ENCODE data around the gene POU2F1. TPM values are rescaled to one million over a fixed set of nuclear protein-coding genes. Genes with fewer than 3 reads are reported as not detected.

Gene POU2F1
- polyA plus RNA-seq, 1 donor from 2014 or later: 10.9 TPM

DNA sequence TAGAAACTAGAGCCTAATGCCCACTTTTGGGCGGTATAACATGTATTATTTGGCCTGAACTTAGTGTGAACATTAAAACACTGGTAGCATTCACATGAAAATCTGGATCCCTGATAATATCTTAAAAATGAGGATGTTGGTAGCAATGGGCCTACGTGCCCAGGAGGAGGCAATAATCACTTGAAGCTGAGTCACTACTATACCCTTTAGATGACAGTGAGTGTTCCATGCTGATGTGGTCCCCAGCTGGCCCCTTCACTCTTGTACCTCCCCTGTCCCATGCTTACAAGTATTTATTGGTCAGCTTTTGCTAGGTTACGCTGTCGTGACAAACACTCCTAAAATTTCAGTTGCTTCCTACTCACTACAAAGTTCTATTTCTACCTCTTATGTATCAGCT lies 23.0 kb upstream of the POU2F1 start:
- TF ChIP-seq RAD21 (conservative IDR thresholded peaks at IDR 0.05) (no peak), TAF1 (IDR thresholded peaks at IDR 0.05; ENCODE audit: low read depth) (no peak), EP300 (conservative IDR thresholded peaks at IDR 0.05; ENCODE audit: poor library complexity, severe bottlenecking) (no peak)
- H3K4me3 ChIP-seq (ENCODE audit: low read length): no peak overlapping the region
- peak overlapping the region; percentile 40 for H3K9ac ChIP-seq (ENCODE audit: low read length)

DNA sequence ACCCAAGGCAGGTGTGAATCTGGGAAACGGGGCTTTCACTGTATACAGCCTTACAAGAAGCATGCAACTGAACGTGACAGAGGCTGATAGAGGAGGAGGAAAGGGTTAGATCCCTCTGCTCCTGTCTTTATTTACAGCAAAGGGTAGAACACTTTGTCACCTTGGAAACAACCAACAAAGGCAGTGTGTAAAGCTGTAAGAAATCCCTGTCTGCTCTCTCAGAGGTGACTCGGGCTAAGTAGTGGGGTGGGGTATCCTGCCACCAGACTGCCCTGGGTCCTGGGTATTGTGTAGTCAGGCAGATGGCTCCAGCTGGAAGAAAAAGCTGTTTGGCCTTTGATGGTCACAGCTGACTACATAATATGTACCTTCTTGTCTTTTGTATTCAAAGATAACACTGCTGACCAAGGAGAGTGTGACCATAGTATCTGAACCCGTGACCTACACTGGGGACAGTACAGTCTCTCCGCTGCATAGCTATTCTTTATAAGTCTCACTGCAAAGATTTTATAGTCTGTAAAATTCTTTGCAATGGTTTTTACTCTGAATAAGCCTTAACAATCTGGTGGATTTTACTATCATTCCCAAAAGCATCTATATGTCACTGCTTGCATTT lies 22.1 kb upstream of the POU2F1 start:
- Histone ChIP-seq H3K9me2 (ENCODE audit: insufficient read depth, low read length) (no peaks in the 10 kb centered on the region), H3K4me3 (ENCODE audit: low read length) (peak overlapping the region; percentile 34), H3K9me3 (ENCODE audit: low read length) (no peaks in the 10 kb centered on the region), H3K27ac (ENCODE audit: low read length) (peak overlapping the region; percentile 72), H3K4me2 (ENCODE audit: low read length) (peak overlapping the region; percentile 69), H3K36me3 (ENCODE audit: insufficient read depth, low read length) (no peaks in the 10 kb centered on the region), H3K79me2 (replicated peaks; ENCODE audit: insufficient read depth, low read length) (no peaks in the 10 kb centered on the region), H3F3A (ENCODE audit: insufficient read depth, low read length, poor library complexity, severe bottlenecking) (peaks cover 3% of the 10 kb centered on the region), H2AFZ (ENCODE audit: low read depth, low read length) (no peak overlapping the region), H3K9ac (ENCODE audit: low read length) (peak overlapping the region; percentile 40), H4K20me1 (ENCODE audit: insufficient read depth) (no peaks in the 10 kb centered on the region), H3K27me3 (ENCODE audit: insufficient read depth, low read depth, low read length) (peaks cover 5% of the 10 kb centered on the region)
- TF ChIP-seq EP300 (conservative IDR thresholded peaks at IDR 0.05; ENCODE audit: poor library complexity, severe bottlenecking) (peak; percentile 68), REST (IDR thresholded peaks at IDR 0.05; ENCODE audit: borderline replicate concordance) (peak; percentile 47), SMC3 (conservative IDR thresholded peaks at IDR 0.05; ENCODE audit: poor library complexity) (peak; percentile 14), EZH2 (IDR thresholded peaks at IDR 0.05; ENCODE audit: borderline replicate concordance, insufficient read depth, low read length, poor library complexity, severe bottlenecking) (no peak), TAF1 (IDR thresholded peaks at IDR 0.05; ENCODE audit: low read depth) (no peak), MXI1 (conservative IDR thresholded peaks at IDR 0.05; ENCODE audit: poor library complexity, severe bottlenecking) (no peak), CTCF (IDR thresholded peaks at IDR 0.05; ENCODE audit: poor library complexity, severe bottlenecking) (no peak), RAD21 (conservative IDR thresholded peaks at IDR 0.05) (peak; percentile 7), POLR2AphosphoS5 (IDR thresholded peaks at IDR 0.05) (peak; percentile 64)

More for the DNA sequence above, 23.0 kb upstream of the POU2F1 start:
- no peaks in the 10 kb centered on the region for H4K20me1 ChIP-seq (ENCODE audit: insufficient read depth)
- no peak overlapping the region for H2AFZ ChIP-seq (ENCODE audit: low read depth, low read length)
- peak overlapping the region; percentile 72 for H3K27ac ChIP-seq (ENCODE audit: low read length)
- no peak overlapping the region for H3K4me2 ChIP-seq (ENCODE audit: low read length)
- no peaks in the 10 kb centered on the region for H3K9me3 ChIP-seq (ENCODE audit: low read length)
- no peaks in the 10 kb centered on the region for H3K36me3 ChIP-seq (ENCODE audit: insufficient read depth, low read length)
- H3F3A ChIP-seq (ENCODE audit: insufficient read depth, low read length, poor library complexity, severe bottlenecking): peaks cover 3% of the 10 kb centered on the region
- no peaks in the 10 kb centered on the region for H3K79me2 ChIP-seq (replicated peaks; ENCODE audit: insufficient read depth, low read length)
- peaks cover 5% of the 10 kb centered on the region for H3K27me3 ChIP-seq (ENCODE audit: insufficient read depth, low read depth, low read length)
- H3K9me2 ChIP-seq (ENCODE audit: insufficient read depth, low read length): no peaks in the 10 kb centered on the region
